MM.1S (cell line): ENCODE results near the gene PACRG.

ENCODE experiments used
- DNase-seq: peaks from one replicate; pipeline ENCODE4 v3.0.0-alpha.2; 2015
- H2AFZ ChIP-seq: fragments of 300-600 bp; sonication (generic); 2 replicates; pipeline ENCODE4 v1.6.0; 2016; ENCODE audit warnings: antibody characterized with exemption, low read length
- H3F3A ChIP-seq: fragments of 300-600 bp; sonication (generic); 2 replicates; pipeline ENCODE4 v1.6.1; 2016; ENCODE audit warnings: mild to moderate bottlenecking, antibody characterized with exemption, low read length, moderate library complexity, mixed read lengths; ENCODE audit not compliant: insufficient read depth
- H3K27ac ChIP-seq: fragments of 300-600 bp; sonication (generic); 2 replicates; pipeline ENCODE4 v1.5.1; 2016; ENCODE audit warnings: mild to moderate bottlenecking, low read length
- H3K27me3 ChIP-seq: fragments of 300-600 bp; sonication (generic); replicated peaks from 2 replicates; pipeline ENCODE4 v1.6.0; 2016; ENCODE audit warnings: low read length; ENCODE audit not compliant: insufficient read depth
- H3K36me3 ChIP-seq: fragments of 300-600 bp; sonication (generic); replicated peaks from 2 replicates; pipeline ENCODE4 v1.6.1; 2016; ENCODE audit warnings: mild to moderate bottlenecking, low read length, mixed read lengths; ENCODE audit not compliant: insufficient read depth
- H3K4me1 ChIP-seq: fragments of 300-600 bp; sonication (generic); 2 replicates; pipeline ENCODE4 v1.6.1; 2016; ENCODE audit warnings: low read length, mixed read lengths
- H3K4me2 ChIP-seq: fragments of 300-600 bp; sonication (generic); 2 replicates; pipeline ENCODE4 v1.6.0; 2016; ENCODE audit warnings: low read depth, low read length
- H3K4me3 ChIP-seq: fragments of 300-600 bp; sonication (generic); 2 replicates; pipeline ENCODE4 v1.5.1; 2016; ENCODE audit warnings: low read length, mixed read lengths
- H3K79me2 ChIP-seq: fragments of 300-600 bp; sonication (generic); 2 replicates; pipeline ENCODE4 v1.6.1; 2016; ENCODE audit warnings: mixed run types, low read length, mixed read lengths
- H3K9ac ChIP-seq: fragments of 300-600 bp; sonication (generic); 2 replicates; pipeline ENCODE4 v1.6.1; 2016; ENCODE audit warnings: low read length, mixed read lengths
- H3K9me2 ChIP-seq: fragments of 300-600 bp; sonication (generic); replicated peaks from 2 replicates; pipeline ENCODE4 v1.6.1; 2016; ENCODE audit warnings: mild to moderate bottlenecking, low read length, mixed read lengths; ENCODE audit not compliant: insufficient read depth
- H3K9me3 ChIP-seq: fragments of 300-600 bp; sonication (generic); replicated peaks from 2 replicates; pipeline ENCODE4 v1.6.1; 2016; ENCODE audit warnings: mild to moderate bottlenecking, low read length, mixed read lengths; ENCODE audit not compliant: insufficient read depth
- H4K20me1 ChIP-seq: fragments of 300-600 bp; sonication (generic); 2 replicates; pipeline ENCODE4 v1.6.1; 2016; ENCODE audit warnings: mild to moderate bottlenecking, low read length, moderate library complexity, mixed read lengths; ENCODE audit not compliant: insufficient read depth
- CTCF ChIP-seq: fragments of 300-600 bp; sonication (generic); IDR thresholded peaks from 2 replicates; pipeline ENCODE4 v1.5.1; 2016; ENCODE audit warnings: antibody characterized with exemption, low read length, mixed read lengths
- EZH2 ChIP-seq: fragments of 300-600 bp; sonication (generic); optimal IDR thresholded peaks from 2 replicates; pipeline ENCODE3; 2017; ENCODE audit warnings: low read depth, mild to moderate bottlenecking, antibody characterized with exemption, low read length, mixed read lengths
- EZH2phosphoT487 ChIP-seq: fragments of 300-600 bp; sonication (generic); IDR thresholded peaks from 2 replicates; pipeline ENCODE4 v1.6.1; 2018; ENCODE audit warnings: antibody characterized with exemption, low read length

PACRG gene

GRCh38 chr6:163198396-163198795 is 470.6 kb downstream of the PACRG start:
- no peaks in the 10 kb centered on the region for H3F3A ChIP-seq
- H3K4me2 ChIP-seq = no peak overlapping the region
- TF ChIP-seq CTCF (no peak), EZH2 (no peak), EZH2phosphoT487 (no peak)
- no peaks in the 10 kb centered on the region for H3K27me3 ChIP-seq
- H3K4me1 ChIP-seq = no peaks in the 10 kb centered on the region
- H4K20me1 ChIP-seq = no peaks in the 10 kb centered on the region
- H3K79me2 ChIP-seq = no peaks in the 10 kb centered on the region
- no peak overlapping the region for H3K27ac ChIP-seq
- H3K9ac ChIP-seq = no peak overlapping the region
- no peak overlapping the region for H2AFZ ChIP-seq
- H3K36me3 ChIP-seq = no peaks in the 10 kb centered on the region
- DNase-seq = no peak
- H3K4me3 ChIP-seq = no peak overlapping the region
- no peaks in the 10 kb centered on the region for H3K9me3 ChIP-seq
- no peaks in the 10 kb centered on the region for H3K9me2 ChIP-seq

DNA sequence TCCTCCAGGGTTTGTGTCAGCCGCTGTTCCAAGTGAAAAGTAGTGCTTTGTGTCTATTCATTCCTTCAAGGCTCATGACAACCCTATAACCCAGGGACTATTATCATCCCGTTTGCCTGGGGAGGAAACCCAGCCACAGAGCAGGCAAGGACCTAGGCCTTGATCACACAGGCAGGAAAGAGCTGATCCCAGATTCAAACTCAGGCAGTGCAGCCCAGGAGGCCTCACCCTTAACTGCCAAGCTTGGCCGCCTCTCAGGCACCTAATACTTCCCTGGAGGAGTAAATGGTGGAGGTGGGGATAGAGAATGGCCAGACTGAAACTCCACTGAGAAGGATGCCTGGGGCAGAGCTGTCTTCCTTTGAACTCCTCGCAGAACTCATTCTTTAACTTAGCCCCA is 471.6 kb downstream of the PACRG start:
- H4K20me1 ChIP-seq = no peaks in the 10 kb centered on the region
- no peaks in the 10 kb centered on the region for H3K9me2 ChIP-seq
- H3K9me3 ChIP-seq = no peaks in the 10 kb centered on the region
- no peaks in the 10 kb centered on the region for H3F3A ChIP-seq
- H3K4me2 ChIP-seq = no peak overlapping the region
- no peak overlapping the region for H3K27ac ChIP-seq
- TF ChIP-seq EZH2phosphoT487 (no peak), EZH2 (no peak), CTCF (no peak)
- no peak overlapping the region for H3K4me3 ChIP-seq
- no peak overlapping the region for H2AFZ ChIP-seq
- DNase-seq = no peak
- no peaks in the 10 kb centered on the region for H3K36me3 ChIP-seq
- H3K9ac ChIP-seq = no peak overlapping the region
- no peaks in the 10 kb centered on the region for H3K4me1 ChIP-seq
- H3K79me2 ChIP-seq = no peaks in the 10 kb centered on the region
- H3K27me3 ChIP-seq = no peaks in the 10 kb centered on the region

GRCh38 chr6:163200289-163200688 is 472.5 kb downstream of the PACRG start:
- H2AFZ ChIP-seq = no peak overlapping the region
- no peak overlapping the region for H3K4me3 ChIP-seq
- no peak overlapping the region for H3K9ac ChIP-seq
- no peaks in the 10 kb centered on the region for H3K79me2 ChIP-seq
- H4K20me1 ChIP-seq = no peaks in the 10 kb centered on the region
- H3K9me2 ChIP-seq = no peaks in the 10 kb centered on the region
- no peak overlapping the region for H3K4me2 ChIP-seq
- no peak overlapping the region for H3K27ac ChIP-seq
- no peak for TF ChIP-seq EZH2
- TF ChIP-seq CTCF = no peak
- no peak for TF ChIP-seq EZH2phosphoT487
- DNase-seq = no peak
- no peaks in the 10 kb centered on the region for H3K9me3 ChIP-seq
- no peaks in the 10 kb centered on the region for H3K27me3 ChIP-seq
- no peaks in the 10 kb centered on the region for H3F3A ChIP-seq
- H3K4me1 ChIP-seq = no peaks in the 10 kb centered on the region
- H3K36me3 ChIP-seq = no peaks in the 10 kb centered on the region
